Activated T-helper 2 cell treated with anti-CD3 and anti-CD28 coated beads, Interferon-gamma antibody, Interleukin-2, Interleukin-4, amounts not matched to agents 10 μg/mL and 5 μg/mL and 100 μg/mL, durations not matched to agents 14 hours and 24 hours and 36 hours (primary cell): ENCODE measurements around the gene GATB. TPM values are rescaled to one million over a fixed set of nuclear protein-coding genes. Genes with fewer than 3 reads are reported as not detected.

ENCODE experiments used
- DNase-seq: peaks from one replicate; pipeline ENCODE4 v3.0.0; 2021; ENCODE audit warnings: low spot score
- H3K27ac Mint-ChIP-seq: one replicate; pipeline ENCODE4 v1.8.0; 2021; ENCODE audit warnings: mixed read lengths
- H3K27me3 Mint-ChIP-seq: one replicate; pipeline ENCODE4 v1.8.0; 2021; ENCODE audit warnings: low read depth, mixed read lengths
- H3K36me3 Mint-ChIP-seq: one replicate; pipeline ENCODE4 v1.8.0; 2021; ENCODE audit warnings: low read depth, mixed read lengths
- H3K4me1 Mint-ChIP-seq: one replicate; pipeline ENCODE4 v1.8.0; 2021; ENCODE audit warnings: low read depth, mixed read lengths
- H3K4me3 Mint-ChIP-seq: one replicate; pipeline ENCODE4 v1.8.0; 2021; ENCODE audit warnings: low read depth, mild to moderate bottlenecking, moderate library complexity, mixed read lengths
- H3K9me3 Mint-ChIP-seq: one replicate; pipeline ENCODE4 v1.8.0; 2021; ENCODE audit warnings: mixed read lengths
- intact Hi-C: fragments of 100-400 bp; cut with micrococcal nuclease; formaldehyde crosslinking; loops from one replicate; pipeline ENCODE4 v1.15.1; 2023
- total RNA-seq: library from RNA; stranded (reverse); gene quantifications from 2 replicates; pipeline ENCODE4 v1.2.3, GENCODE V29; 2022

Gene GATB
- total RNA-seq, 1 donor from 2014 or later = 19.6 TPM

DNA sequence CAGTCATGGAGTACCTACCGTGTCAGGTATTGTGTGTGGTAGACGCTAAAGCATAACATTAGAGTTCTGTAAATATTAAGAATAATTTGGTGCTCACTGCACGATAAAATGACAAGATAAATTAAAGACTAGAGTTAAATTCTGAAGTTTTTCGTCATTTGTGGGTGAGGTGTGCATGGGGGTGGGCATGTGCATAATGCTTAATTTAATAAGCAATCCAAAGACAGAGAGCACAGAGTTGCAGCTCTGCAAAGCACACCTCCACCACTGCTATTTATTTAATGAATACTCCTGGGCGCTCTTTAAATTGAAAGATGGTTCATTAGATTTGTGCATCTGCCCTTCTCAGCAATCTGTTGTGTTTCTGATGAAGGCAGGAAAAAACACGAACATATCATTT is 62.6 kb downstream of the GATB start:
- H3K36me3 Mint-ChIP-seq = peaks cover 21% of the 10 kb centered on the region
- H3K9me3 Mint-ChIP-seq = no peaks in the 10 kb centered on the region
- no peaks in the 10 kb centered on the region for H3K4me1 Mint-ChIP-seq
- H3K27me3 Mint-ChIP-seq = no peaks in the 10 kb centered on the region
- H3K4me3 Mint-ChIP-seq = no peak overlapping the region
- no peak overlapping the region for H3K27ac Mint-ChIP-seq
- no peak for DNase-seq
- intact Hi-C loops = no loop called here

DNA sequence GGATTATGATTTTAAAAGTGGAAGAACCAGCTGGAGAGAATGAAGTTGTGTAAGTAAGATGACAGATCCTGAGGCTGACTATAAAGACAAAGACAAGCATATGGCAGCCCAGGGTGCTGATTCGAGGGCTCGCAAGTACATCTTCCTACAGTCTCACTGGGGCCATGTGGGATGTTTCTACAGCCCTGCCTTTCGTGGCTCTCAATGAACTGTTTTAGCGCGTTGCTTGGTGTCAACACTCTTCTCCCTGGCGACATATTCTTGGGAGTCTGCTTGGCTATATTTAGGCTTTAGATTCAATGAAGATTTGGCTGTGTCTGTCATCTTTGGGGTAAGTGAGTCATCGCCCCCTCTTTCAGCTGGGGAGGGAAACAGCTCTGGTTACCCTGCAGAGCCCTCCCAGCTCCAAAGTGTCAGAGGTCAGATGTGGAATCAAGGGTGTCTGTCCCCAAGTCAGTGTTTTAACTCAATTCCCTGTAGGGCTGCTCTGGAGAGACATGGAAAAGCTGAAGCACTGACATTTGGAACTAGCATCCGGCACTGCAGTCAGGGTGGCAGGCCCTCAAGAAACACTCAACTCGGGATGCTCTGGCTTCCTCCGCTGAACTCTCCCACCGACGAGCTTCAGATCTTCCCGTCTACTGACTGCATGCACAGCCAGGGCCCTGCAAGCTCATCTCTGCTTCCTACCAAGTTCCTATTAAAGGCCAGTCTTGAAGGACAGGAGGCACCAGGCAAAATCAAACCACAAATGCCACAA is 65.7 kb downstream of the GATB start:
- no peak for DNase-seq
- no peaks in the 10 kb centered on the region for H3K9me3 Mint-ChIP-seq
- peaks cover 11% of the 10 kb centered on the region for H3K36me3 Mint-ChIP-seq
- intact Hi-C loops = no loop called here
- H3K4me1 Mint-ChIP-seq = no peaks in the 10 kb centered on the region
- no peaks in the 10 kb centered on the region for H3K27me3 Mint-ChIP-seq
- no peak overlapping the region for H3K27ac Mint-ChIP-seq
- no peak overlapping the region for H3K4me3 Mint-ChIP-seq

DNA sequence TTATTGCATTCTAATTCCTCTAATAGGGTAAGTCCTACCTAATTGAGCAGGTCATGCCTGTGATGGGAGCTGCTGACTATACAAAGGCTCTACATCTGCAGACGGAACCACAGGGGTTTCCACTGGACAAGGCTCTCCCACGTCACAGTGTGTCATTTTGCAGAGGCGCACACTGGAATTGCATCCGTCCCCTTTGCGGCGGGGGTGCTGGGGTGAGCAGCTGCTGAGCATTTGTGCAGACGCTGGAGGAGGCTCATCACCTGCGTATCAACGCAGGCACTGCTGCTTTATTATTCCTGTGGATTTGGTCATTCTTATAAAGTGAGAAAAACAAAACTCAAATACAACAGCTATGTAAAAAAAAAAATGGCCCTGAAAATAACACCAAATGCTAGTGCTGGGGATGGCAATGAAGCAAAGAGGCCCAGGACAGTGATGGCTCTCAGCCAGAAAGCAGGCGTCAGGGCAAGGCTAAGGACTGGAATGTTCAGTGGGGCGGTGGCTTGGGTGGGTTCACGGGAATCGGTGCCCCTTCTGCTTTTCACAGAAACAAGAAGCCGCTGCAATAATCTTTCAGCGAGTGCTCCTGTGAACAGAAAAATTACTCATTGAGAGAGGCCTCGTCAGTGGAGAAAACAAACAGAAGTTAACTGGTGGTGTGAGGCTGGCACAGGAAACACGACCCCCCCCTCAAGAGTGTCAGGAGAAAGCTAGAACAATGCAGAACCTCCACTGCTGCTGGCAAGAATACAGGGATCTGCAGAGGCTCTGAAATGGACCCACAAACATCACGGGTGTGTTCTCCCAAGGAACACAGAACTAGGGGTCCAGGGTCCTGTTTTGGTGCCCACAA is 67.8 kb downstream of the GATB start:
- DNase-seq = no peak
- H3K36me3 Mint-ChIP-seq = peaks cover 7% of the 10 kb centered on the region
- no peaks in the 10 kb centered on the region for H3K4me1 Mint-ChIP-seq
- no peak overlapping the region for H3K4me3 Mint-ChIP-seq
- H3K27me3 Mint-ChIP-seq = no peaks in the 10 kb centered on the region
- H3K9me3 Mint-ChIP-seq = no peaks in the 10 kb centered on the region
- intact Hi-C loops = no loop called here
- H3K27ac Mint-ChIP-seq = no peak overlapping the region

DNA sequence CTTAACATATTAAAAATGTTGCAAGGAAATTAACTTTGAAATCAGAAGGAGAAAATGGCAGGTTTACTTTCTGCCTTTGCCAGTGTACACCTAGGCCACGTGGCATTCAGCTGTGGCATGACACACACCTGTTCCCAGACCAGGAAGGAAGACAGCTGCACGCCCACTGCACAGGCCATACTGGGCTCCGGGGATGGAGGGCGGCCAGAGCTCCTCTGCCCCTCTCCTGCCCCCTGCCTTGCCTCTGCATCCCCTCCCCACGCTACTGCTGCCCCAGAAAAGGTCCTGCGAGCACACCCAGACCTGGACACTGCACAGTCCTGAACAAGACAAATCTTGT is 68.4 kb downstream of the GATB start:
- peaks cover 6% of the 10 kb centered on the region for H3K36me3 Mint-ChIP-seq
- intact Hi-C loops = no loop called here
- no peak for DNase-seq
- no peaks in the 10 kb centered on the region for H3K27me3 Mint-ChIP-seq
- no peak overlapping the region for H3K4me3 Mint-ChIP-seq
- no peaks in the 10 kb centered on the region for H3K4me1 Mint-ChIP-seq
- no peak overlapping the region for H3K27ac Mint-ChIP-seq
- no peaks in the 10 kb centered on the region for H3K9me3 Mint-ChIP-seq

DNA sequence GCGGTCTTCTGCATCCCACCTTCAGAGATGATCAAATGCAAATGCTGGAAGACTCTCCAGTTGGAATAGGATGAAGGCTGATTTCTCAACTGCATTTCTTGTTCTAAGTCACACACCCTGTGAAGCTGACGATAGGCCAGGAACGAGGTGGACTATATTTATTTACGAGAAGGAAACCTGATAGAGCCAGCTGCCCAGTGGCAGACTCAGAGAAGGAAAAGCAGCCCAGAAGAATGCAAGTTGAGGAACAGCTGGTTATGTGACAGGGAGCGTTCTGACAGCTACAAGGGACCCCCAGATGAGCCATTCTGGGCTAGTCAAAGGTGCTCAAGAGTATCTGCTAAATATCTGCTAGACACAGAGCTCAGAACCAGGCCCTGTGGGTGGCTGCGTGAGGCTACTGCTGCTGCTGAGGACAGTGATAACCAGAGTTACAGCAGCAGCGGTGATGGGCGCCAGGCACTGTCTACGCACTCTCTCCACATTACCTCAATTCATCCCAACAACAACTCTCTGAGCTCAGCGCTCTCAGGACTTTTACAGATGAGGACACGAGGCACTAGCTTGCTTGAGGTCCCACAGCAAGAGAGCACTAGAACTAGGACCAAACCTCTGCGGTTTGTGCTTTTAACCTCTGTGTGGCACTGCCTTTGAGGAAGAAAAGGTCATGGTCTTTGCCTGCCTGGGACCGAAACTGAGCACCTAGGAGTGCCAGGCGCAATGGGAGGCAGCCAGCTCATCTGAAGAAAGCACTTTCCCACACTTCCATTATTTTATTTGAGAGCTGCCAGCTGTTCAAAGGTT is 69.0 kb downstream of the GATB start:
- H3K9me3 Mint-ChIP-seq = no peaks in the 10 kb centered on the region
- H3K36me3 Mint-ChIP-seq = peaks cover 4% of the 10 kb centered on the region
- DNase-seq = no peak
- no peaks in the 10 kb centered on the region for H3K27me3 Mint-ChIP-seq
- H3K27ac Mint-ChIP-seq = no peak overlapping the region
- H3K4me1 Mint-ChIP-seq = peaks cover 4% of the 10 kb centered on the region
- H3K4me3 Mint-ChIP-seq = no peak overlapping the region
- intact Hi-C loops = no loop called here

DNA sequence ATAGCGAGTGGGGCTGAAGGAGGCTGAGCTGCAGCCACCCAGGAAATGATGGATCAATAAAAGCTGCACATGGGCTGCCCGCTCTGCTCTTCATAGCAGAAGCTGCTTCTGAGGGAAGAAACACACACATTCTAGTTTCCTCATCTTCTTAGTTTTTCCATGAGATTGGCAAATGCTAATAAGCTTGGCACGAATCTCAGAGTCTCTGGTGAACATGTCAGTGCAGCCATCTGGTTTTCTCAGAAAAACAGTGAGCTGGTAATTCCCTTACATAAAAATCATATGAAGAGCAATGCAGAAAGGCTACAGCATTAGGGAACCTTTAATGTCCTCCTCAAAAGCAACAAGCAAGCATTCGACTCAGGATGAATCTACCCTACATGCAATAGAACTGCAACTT is 69.9 kb downstream of the GATB start:
- no peaks in the 10 kb centered on the region for H3K9me3 Mint-ChIP-seq
- peaks cover 7% of the 10 kb centered on the region for H3K36me3 Mint-ChIP-seq
- no peak overlapping the region for H3K4me3 Mint-ChIP-seq

DNA sequence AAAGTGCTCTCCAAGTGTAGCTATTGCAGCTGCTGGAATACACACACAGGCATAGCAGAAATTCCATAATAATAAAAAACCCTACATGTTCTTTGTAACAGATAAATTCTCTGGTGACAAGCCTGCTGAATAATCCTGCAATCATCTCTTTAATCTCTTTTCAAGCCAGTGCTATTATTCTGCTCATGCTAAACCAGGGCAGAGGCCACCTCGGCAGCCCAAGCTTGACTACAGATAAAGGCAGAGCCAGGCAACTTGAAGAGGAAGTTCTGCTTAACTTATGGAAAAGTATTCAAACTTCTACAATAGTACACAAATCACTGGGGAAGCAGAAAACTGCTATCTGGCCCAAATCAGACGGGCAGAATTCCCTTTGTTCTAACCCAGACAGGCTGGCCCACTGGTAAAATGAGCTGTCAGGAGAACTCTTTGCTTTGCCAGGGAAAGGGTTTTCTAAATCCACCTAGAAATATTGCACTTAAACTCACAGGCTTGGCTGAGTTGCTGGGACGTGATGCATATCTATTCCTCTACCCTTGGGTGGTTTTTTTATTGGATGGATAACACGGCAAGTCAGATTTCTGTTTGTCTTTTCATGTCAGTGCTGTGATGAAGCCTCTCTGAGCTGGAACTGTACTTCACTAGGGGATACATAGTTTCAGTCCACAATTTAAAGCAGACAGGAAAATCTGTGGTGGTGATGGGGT is 70.5 kb downstream of the GATB start:
- H3K9me3 Mint-ChIP-seq = no peaks in the 10 kb centered on the region
- no peak overlapping the region for H3K4me3 Mint-ChIP-seq
- intact Hi-C loops = no loop called here
- no peak for DNase-seq
- H3K36me3 Mint-ChIP-seq = peaks cover 7% of the 10 kb centered on the region
- H3K27ac Mint-ChIP-seq = no peak overlapping the region
- peaks cover 4% of the 10 kb centered on the region for H3K4me1 Mint-ChIP-seq
- no peaks in the 10 kb centered on the region for H3K27me3 Mint-ChIP-seq

More for the DNA sequence above, 69.9 kb downstream of the GATB start:
- H3K27me3 Mint-ChIP-seq = no peaks in the 10 kb centered on the region
- H3K4me1 Mint-ChIP-seq = peaks cover 4% of the 10 kb centered on the region
- no peak overlapping the region for H3K27ac Mint-ChIP-seq
- intact Hi-C loops = no loop called here
- DNase-seq = no peak

DNA sequence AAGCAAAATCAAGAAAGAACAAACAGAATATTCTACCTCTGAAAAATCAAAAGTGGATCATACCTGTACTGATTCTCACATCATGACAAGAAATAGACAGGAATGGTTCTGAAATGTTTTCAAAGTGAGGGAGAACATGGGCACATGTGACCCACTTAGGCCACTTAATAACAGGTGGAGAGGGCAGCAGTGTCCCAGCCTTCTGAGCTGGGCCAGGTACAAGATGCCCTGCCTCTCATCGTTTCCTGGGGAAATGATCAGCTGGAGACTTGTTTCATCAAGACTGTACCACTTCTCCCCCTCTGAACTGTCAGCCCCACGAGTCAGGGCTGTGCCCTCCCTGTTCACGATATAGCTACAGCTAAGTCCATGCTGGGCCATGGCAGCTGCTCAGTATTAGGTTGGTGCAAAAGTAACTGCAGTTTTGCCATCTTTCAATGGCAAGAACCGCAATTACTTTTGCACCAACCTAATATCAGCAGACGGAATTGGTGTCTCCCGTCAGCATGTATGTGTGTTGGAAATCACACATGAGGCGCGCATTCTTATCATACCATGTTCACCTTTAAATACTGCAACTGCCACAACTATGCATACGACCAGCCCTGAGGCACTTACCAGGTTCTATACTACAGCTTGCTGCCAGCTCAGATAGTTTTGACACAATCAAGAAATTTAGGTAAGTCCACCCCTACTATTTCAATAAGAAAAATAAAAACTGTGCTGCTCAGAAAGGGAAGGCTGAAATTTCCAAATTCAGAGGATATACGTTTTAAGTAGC is 71.4 kb downstream of the GATB start:
- Mint-ChIP-seq H3K4me3 (no peak overlapping the region), H3K4me1 (peaks cover 4% of the 10 kb centered on the region), H3K36me3 (peaks cover 7% of the 10 kb centered on the region), H3K27ac (no peak overlapping the region), H3K9me3 (no peaks in the 10 kb centered on the region), H3K27me3 (no peaks in the 10 kb centered on the region)
- no peak for DNase-seq
- intact Hi-C loops = no loop called here

DNA sequence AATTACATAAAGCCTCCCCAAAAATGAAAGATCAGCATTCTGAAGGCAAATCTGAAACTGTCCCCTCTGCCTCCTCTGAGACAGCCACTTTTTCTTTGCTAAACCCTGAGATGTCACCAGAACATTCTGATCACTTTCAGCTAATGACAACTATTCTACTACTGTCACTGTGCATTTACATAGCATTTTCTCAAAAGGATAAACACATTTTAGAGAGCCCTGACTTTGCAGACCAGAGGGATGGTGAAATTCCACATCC is 72.1 kb downstream of the GATB start:
- H3K27me3 Mint-ChIP-seq = no peaks in the 10 kb centered on the region
- intact Hi-C loops = no loop called here
- H3K36me3 Mint-ChIP-seq = peaks cover 7% of the 10 kb centered on the region
- no peaks in the 10 kb centered on the region for H3K9me3 Mint-ChIP-seq
- H3K27ac Mint-ChIP-seq = no peak overlapping the region
- peaks cover 4% of the 10 kb centered on the region for H3K4me1 Mint-ChIP-seq
- H3K4me3 Mint-ChIP-seq = no peak overlapping the region
- DNase-seq = no peak

DNA sequence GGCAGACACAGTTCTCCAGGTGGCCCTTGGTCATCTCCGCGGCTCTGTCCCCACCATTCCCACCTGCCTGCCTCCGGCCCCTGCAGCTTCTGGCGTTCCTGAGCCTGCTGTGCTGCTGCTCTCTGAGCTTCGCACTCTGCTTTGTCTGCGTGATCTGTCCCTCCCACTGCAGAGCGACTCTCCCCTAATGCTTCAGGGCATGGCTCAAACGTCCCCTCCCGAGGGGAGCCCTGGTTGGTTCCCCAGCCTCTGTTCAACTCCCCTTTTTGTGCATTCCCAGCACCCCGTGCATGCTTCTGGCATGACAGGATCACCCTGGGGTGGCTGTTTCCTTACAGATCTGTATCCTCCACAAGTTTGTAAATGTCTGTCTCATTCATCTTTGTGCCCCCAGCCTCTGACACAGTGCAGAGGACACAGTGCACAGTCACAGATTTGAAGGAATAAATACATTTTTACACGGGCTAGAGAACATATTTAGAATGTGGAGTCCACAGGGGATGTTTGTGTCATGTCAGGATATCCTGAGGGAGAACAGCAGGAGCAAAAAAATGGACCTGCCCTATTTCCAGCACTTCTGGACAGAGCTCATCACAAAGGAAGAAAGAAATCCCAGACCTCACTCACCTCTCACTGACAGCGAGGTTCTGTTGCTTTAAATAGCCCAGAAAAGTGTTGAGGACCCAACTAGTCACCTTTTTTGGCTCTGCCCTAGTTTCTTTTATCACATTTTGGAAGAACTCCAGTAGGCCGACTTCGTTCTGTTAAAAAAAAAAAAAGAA is 72.6 kb downstream of the GATB start:
- no peak overlapping the region for H3K4me3 Mint-ChIP-seq
- H3K4me1 Mint-ChIP-seq = peaks cover 4% of the 10 kb centered on the region
- peaks cover 7% of the 10 kb centered on the region for H3K36me3 Mint-ChIP-seq
- DNase-seq = no peak
- H3K27ac Mint-ChIP-seq = no peak overlapping the region
- intact Hi-C loops = no loop called here
- H3K27me3 Mint-ChIP-seq = no peaks in the 10 kb centered on the region
- H3K9me3 Mint-ChIP-seq = no peaks in the 10 kb centered on the region

DNA sequence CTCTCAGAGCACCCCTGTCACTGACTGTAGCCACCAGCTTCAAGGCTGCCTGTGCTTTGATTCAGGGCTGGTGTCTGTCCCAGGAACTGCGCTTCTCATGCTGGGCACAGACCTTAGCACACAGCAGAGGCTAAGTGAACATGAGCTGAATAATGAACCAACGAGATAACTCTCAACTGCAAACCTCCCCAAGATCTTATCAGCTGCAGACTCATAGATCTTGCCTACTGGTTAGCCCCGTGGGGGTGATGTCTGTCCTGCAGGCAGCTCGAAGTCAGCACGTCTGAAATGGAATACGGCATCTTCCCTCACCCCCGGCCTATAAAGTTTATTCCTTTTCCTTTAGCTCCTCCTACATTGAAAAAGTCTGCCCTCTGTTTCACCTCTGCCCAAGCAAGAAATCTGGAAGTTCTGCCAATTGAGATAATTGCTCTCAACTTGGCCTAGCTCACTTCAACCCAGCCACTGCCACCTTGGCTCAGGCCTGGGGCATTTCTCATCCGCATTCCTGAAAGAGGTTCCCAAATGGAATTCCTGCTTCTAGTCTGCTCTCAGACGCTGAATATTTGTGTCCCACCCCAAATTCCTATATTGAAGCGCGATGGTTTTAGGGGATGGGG is 73.7 kb downstream of the GATB start:
- intact Hi-C loops = no loop called here
- Mint-ChIP-seq H3K27me3 (no peaks in the 10 kb centered on the region), H3K36me3 (peaks cover 7% of the 10 kb centered on the region), H3K9me3 (no peaks in the 10 kb centered on the region), H3K4me1 (peaks cover 4% of the 10 kb centered on the region), H3K27ac (no peak overlapping the region), H3K4me3 (no peak overlapping the region)
- no peak for DNase-seq
